GM12801 (cell line): ENCODE measurements around the gene BRAF.

Experiments
- TF ChIP-seq, protein P1 (sequence below): IDR thresholded peaks from one replicate; pipeline ENCODE4 v1.5.1; 2011; ENCODE audit warnings: control low read depth; ENCODE audit not compliant: insufficient read length; ENCODE audit errors: extremely low read depth

Gene BRAF

DNA sequence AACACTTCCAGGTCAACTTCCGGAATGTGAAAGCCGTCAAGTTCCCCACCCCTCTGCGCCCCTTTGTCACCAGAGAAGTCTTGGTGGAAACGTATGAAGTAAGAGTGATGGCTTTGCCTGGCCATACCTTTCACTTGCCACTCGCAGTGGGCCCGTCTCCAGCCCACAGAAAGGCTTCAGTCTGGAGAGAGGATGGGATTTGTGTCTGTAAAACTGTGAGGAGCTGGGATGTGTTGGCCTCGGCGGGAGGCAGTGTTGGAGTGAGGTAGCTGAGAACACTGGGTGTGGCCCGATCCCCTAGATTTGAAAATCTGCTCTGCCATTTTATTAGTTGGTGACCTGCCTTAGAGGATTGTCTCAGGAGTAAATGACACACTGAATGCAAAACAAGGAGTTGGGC is 245.5 kb downstream of the BRAF start:
- TF ChIP-seq, protein P1, sequence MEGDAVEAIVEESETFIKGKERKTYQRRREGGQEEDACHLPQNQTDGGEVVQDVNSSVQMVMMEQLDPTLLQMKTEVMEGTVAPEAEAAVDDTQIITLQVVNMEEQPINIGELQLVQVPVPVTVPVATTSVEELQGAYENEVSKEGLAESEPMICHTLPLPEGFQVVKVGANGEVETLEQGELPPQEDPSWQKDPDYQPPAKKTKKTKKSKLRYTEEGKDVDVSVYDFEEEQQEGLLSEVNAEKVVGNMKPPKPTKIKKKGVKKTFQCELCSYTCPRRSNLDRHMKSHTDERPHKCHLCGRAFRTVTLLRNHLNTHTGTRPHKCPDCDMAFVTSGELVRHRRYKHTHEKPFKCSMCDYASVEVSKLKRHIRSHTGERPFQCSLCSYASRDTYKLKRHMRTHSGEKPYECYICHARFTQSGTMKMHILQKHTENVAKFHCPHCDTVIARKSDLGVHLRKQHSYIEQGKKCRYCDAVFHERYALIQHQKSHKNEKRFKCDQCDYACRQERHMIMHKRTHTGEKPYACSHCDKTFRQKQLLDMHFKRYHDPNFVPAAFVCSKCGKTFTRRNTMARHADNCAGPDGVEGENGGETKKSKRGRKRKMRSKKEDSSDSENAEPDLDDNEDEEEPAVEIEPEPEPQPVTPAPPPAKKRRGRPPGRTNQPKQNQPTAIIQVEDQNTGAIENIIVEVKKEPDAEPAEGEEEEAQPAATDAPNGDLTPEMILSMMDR: no peak

DNA sequence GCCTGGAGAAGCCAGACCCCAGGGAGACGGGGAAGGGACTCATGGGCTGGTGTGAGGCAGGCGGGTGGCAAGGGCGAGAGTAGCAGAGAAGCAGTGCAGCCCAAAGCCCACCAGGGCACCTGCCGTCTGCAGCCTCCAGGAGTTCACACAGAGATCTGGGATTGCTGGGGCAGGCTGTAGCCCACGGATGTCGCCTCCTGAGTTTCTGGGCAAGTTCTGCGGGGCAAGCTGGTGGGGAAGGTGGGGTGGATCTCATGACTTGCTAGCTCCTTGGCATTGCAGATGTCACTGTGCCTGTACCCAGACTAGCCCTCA is 246.0 kb downstream of the BRAF start:
- TF ChIP-seq, protein P1: no peak

DNA sequence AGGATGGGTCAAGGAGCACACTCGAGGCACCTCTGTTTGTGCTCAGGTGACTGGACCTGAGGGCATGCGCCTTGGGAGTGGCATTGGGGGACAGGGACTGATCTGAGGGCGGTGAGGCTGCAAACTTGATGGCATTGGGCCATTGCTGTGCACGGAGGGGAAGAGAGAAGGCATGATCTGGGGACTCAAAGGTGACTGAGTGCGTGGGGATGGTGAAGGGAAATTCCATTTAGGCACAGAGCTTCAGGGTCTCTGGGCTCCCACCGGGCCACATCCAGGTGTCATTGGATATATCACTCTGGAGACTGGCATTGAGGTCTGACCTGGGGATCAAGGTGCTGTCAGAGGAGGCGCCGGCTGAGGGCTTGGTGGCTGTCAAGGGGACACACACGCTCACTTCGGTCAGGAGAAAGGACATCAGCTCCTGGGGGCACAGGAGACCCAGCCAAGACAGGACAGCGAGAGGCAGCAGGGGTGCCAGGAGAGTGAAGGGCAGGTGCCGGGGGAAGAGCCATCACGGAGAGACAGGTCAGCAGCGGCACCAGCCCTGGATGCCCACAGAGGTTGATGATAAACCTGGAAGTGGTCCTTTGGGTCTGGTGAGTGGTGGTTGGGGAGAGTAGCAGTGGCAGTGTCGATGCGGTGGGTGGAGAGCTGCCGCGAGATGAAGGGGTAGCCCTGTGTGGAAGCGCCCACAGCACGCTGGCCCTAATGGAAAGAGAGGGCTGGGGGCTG is 246.5 kb downstream of the BRAF start:
- TF ChIP-seq, protein P1: no peak

DNA sequence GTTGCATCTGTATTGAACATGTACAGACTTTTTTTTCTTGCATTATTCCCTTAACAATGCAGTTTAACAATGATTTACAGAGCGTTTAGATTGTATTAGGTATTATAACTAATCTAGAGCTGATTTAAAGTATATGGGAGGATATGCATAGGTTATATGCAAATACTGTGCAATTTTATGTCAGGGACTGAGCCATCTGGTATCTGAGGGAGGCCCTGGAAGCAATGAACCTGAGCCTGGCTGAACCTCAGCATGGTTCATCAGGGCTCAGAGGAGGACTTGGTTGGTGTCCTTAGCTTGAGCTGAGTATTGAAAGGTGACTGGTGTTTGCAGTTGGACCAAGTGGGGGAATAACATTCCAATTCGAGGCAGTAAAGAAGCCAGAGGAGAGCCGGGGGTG is 247.2 kb downstream of the BRAF start:
- TF ChIP-seq, protein P1: no peak

DNA sequence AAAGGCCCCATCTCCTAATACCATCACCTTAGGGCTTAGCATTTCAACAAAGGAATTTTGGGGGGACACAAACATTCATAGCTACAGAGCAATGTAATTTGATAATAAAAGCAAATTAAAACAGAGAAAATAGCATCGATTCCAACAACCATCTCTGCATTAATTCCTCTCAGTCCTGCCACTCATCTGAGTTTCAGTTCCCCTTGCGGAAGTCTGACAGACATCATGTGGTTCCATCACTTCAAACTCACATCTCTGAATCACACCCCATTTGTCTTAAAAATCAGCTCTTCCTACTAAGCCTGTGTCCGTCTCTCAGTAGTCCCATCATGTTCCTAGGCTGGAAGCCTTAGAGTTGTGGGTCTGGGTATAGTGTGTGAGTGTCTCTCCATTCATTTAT is 248.4 kb downstream of the BRAF start:
- TF ChIP-seq, protein P1: no peak

DNA sequence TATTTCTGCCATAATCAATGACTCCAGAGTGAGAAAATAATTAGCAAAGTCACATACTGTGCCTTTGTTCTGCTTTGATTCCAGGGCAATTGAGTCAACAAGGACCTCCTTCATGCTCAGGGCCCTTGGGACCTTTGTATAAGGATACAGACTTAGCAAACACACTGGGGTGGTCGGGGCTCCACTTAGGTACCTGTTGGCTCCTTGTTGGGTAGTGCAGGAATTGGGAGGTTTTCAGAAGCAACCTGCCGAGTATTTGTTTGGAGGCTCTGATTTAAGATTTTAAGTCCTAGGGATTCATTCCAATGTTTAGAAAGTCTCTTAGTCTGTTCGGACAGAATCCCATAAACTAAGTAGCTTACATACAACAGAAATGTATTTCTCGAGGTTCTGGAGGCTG is 249.0 kb downstream of the BRAF start:
- TF ChIP-seq, protein P1: no peak

DNA sequence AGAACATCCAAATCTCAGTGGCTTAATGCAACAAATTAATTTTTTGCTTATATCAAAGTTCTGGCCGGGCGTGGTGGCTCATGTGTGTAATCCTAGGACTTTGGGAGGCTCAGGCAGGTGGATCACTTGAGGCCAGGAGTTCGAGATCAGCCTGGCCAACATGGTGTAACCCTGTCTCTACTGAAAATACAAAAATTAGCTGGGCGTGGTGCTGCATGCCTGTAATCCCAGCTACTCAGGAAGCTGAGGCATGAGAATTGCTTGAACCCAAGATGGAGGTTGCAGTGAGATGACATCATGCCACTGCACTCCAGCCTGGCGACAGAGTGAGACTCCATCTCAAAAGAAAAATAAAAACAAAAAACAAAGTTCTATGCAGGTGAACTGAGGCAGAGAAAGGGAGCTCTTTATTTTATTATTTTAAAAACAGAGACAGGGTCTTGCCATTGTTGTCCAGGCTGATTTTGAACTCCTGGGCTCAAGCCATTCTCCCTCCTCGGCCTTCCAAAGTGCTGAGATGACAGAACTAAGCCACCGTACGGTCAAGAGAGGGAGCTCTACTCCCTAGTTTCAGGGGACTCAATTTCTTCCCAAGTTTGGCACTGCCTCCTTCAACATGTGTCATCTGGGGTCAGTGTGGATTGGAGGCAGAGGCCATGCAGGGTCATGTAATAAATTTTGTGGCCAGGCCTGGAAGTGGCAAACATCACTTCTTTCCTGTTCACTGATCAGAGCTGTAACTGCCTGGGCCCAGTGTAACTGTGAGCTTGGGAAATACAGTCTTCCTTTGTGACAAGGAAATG is 249.6 kb downstream of the BRAF start:
- TF ChIP-seq, protein P1: no peak
